WERI-Rb-1 (cell line): ENCODE data around the gene EZH2.

Source experiments
- DNase-seq: peaks from one replicate; pipeline ENCODE4 v3.0.0-alpha.2; 2020
- H3K27ac ChIP-seq: fragments of 250-450 bp; sonication (Bioruptor Pico); 2 replicates; pipeline ENCODE4 v1.5.1; 2020; ENCODE audit warnings: mild to moderate bottlenecking, moderate library complexity
- H3K27me3 ChIP-seq: fragments of 250-450 bp; sonication (Bioruptor Pico); 2 replicates; pipeline ENCODE4 v1.5.1; 2021; ENCODE audit warnings: mild to moderate bottlenecking, low read depth, moderate library complexity; ENCODE audit not compliant: insufficient read depth, severe bottlenecking
- H3K36me3 ChIP-seq: fragments of 250-450 bp; sonication (Bioruptor Pico); 2 replicates; pipeline ENCODE4 v1.5.1; 2020; ENCODE audit warnings: mild to moderate bottlenecking, moderate library complexity
- H3K4me3 ChIP-seq: 2 replicates; pipeline ENCODE4 v1.5.1; 2011; ENCODE audit warnings: low read depth, mild to moderate bottlenecking, control low read depth, low read length
- H3K9me3 ChIP-seq: fragments of 250-450 bp; sonication (Bioruptor Pico); 2 replicates; pipeline ENCODE4 v1.5.1; 2021; ENCODE audit warnings: mild to moderate bottlenecking, moderate library complexity; ENCODE audit not compliant: severe bottlenecking
- CTCF ChIP-seq: IDR thresholded peaks from 2 replicates; pipeline ENCODE4 v1.5.1; 2011; ENCODE audit warnings: low read depth, mild to moderate bottlenecking, control low read depth, inconsistent platforms, low read length

EZH2 gene

GRCh38 chr7:148782757-148783456, 101.2 kb downstream of the EZH2 start:
- H3K36me3 ChIP-seq = peaks cover 55% of the 10 kb centered on the region

GRCh38 chr7:148774471-148774870, 109.6 kb downstream of the EZH2 start:
- TF ChIP-seq CTCF = no peak
- Histone ChIP-seq H3K27ac (no peak overlapping the region), H3K27me3 (no peaks in the 10 kb centered on the region), H3K9me3 (no peaks in the 10 kb centered on the region), H3K36me3 (peaks cover 52% of the 10 kb centered on the region), H3K4me3 (no peak overlapping the region)
- DNase-seq = no peak

More at GRCh38 chr7:148782757-148783456, 101.2 kb downstream of the EZH2 start:
- H3K27ac ChIP-seq = no peak overlapping the region
- no peaks in the 10 kb centered on the region for H3K27me3 ChIP-seq
- DNase-seq = no peak
- no peaks in the 10 kb centered on the region for H3K9me3 ChIP-seq
- H3K4me3 ChIP-seq = no peak overlapping the region
- no peak for TF ChIP-seq CTCF

- no peak for TF ChIP-seq CTCF
- no peak for DNase-seq
- H3K9me3 ChIP-seq = no peaks in the 10 kb centered on the region
- H3K36me3 ChIP-seq = peaks cover 64% of the 10 kb centered on the region
- no peak overlapping the region for H3K4me3 ChIP-seq
- H3K27ac ChIP-seq = no peak overlapping the region; the same call in 1 of the 2 replicates
- no peaks in the 10 kb centered on the region for H3K27me3 ChIP-seq
These were observed 110.8 kb downstream of the EZH2 start for GRCh38 chr7:148773334-148773733.

GRCh38 chr7:148772297-148773089, 111.6 kb downstream of the EZH2 start:
- Histone ChIP-seq H3K4me3 (no peak overlapping the region), H3K27ac (no peak overlapping the region; the same call in 1 of the 2 replicates), H3K27me3 (no peaks in the 10 kb centered on the region), H3K36me3 (peaks cover 70% of the 10 kb centered on the region), H3K9me3 (no peaks in the 10 kb centered on the region)
- TF ChIP-seq CTCF = no peak
- DNase-seq = peak; percentile 43

GRCh38 chr7:148770004-148770403, 114.1 kb downstream of the EZH2 start:
- Histone ChIP-seq H3K27ac (no peak overlapping the region), H3K27me3 (no peaks in the 10 kb centered on the region), H3K9me3 (no peaks in the 10 kb centered on the region), H3K4me3 (no peak overlapping the region), H3K36me3 (peaks cover 73% of the 10 kb centered on the region)
- no peak for TF ChIP-seq CTCF
- DNase-seq = no peak
